Breast epithelium (tissue), 3 donors: ENCODE results near the gene ZNF516.

Experiments used
- POLR2A ChIP-seq: fragments of 450-650 bp; IDR thresholded peaks from one replicate; pipeline ENCODE4 v1.6.1; 2016; ENCODE audit warnings: antibody characterized with exemption, mild to moderate bottlenecking, moderate library complexity
- TF ChIP-seq, protein P1 (sequence below), 3 donors: fragments of 450-650 bp; IDR thresholded peaks; one replicate each; pipeline ENCODE4 v1.5.1; 2016 to 2017; ENCODE audit warnings: antibody characterized with exemption in 3 of 3, mild to moderate bottlenecking in 3 of 3, moderate library complexity in 3 of 3

DNA sequence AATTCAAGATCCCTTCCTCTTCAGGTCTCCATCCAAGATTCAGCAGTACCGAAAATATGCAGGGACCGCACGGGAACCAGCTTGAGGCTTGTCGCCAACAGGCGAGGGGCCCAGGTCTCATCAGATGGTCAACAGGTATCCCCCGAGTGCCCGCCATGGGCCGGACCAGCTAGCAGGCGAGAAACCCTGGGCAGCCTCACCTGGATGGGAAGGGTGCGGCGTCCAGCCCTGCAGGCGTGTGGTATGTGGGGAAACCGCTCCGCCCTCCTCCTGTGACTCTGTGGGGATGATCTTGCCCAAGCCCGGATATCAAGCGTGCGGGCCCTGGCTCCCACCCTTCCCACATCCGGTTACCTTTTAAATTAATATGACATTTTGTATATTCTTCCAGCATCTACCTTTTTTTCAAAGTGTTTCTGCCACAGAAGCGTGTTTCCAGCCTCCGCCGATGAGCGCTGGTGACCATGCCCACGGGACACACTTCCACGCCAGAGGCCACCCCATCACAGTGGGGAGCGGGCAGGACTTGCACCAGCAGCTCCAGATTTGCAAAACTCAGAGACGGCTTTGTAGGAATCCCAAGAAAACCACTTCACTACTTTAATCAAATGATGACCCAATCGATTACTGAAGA is 33.2 kb downstream of the ZNF516 start:
- TF ChIP-seq POLR2A = no peak
- TF ChIP-seq, protein P1, sequence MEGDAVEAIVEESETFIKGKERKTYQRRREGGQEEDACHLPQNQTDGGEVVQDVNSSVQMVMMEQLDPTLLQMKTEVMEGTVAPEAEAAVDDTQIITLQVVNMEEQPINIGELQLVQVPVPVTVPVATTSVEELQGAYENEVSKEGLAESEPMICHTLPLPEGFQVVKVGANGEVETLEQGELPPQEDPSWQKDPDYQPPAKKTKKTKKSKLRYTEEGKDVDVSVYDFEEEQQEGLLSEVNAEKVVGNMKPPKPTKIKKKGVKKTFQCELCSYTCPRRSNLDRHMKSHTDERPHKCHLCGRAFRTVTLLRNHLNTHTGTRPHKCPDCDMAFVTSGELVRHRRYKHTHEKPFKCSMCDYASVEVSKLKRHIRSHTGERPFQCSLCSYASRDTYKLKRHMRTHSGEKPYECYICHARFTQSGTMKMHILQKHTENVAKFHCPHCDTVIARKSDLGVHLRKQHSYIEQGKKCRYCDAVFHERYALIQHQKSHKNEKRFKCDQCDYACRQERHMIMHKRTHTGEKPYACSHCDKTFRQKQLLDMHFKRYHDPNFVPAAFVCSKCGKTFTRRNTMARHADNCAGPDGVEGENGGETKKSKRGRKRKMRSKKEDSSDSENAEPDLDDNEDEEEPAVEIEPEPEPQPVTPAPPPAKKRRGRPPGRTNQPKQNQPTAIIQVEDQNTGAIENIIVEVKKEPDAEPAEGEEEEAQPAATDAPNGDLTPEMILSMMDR (IDR thresholded peaks at IDR 0.05) = no peak
